Esophagus mucosa (tissue), 1 donor: ENCODE data around the gene GABPB1. TPM values are rescaled to one million over a fixed set of nuclear protein-coding genes. Genes with fewer than 3 reads are reported as not detected.

Experiments used
- ATAC-seq: fragments of 200-7000 bp; cut with Tn5 transposase; one replicate; pipeline ENCODE4 v1.9.1; 2020
- total RNA-seq: library from RNA; stranded (reverse); gene quantifications from one replicate; pipeline ENCODE4 v1.2.4, GENCODE V29; 2023
- donor health status: DM: yes; HTN: yes; CAD: no.

GABPB1 gene
- total RNA-seq, 1 donor from 2014 or later: 10.7 TPM

DNA sequence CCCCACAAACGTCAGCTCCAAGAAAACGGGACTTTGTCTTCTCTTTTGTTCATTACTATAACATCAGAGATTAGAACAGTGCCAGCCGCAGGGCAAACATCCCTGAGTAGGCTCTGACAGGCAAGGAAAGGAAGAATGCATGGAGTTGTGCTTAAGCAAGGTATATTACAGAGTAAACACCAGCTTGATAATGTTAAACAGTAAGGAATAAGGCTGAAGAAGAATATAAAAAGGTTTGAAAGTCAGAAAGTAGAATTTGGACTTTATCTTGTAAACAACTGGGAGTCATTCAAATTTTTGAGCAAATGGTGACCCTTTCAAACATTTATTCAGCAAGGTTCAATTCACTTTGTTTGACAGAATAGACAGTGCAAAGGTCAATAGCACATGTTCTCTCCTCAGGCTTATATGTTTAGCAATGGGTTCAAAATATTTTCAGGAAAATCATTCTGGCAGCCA, 11.0 kb downstream of the GABPB1 start:
- no peak for ATAC-seq

DNA sequence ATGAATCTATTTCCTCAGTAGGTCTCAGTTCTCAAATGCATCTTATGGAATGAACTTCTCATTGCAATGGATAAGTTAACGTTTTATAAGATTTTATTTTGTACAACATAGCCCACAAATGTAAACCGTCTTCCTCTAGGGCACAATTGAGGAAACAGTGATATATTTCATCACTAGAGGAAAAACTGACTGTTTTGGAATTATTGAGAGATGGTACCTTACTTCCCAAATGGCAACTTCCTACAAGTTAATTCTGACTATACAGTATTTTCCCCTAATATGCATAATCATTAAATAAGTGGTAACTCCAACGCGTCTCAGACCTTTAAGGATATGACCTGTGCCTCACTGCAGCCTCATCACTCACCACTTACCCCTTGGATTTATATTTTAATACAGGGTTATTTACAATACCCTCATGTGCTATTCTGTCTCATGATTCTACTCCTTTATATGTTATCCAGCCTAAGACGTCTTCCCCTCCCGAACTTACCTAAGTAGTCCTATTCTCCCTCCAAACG, 13.3 kb downstream of the GABPB1 start:
- no peak for ATAC-seq

DNA sequence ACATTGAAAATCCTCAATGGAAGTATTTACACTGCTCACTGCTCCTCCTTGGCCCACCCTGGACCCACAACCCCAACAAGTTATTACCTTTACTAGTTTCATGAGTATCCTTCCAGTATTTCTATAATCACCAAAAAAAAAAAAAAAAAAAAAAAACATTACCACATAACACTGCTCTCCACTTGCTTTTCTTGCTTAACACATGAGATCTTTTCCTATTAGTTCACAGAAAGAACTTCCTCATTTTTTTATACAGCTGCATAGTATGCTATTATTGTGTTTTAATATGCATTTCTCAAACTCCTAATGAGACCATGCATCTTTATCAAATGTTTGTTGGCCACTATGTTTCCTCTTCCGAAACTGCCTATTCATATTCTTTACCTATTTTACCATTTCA, 14.6 kb downstream of the GABPB1 start:
- no peak for ATAC-seq

DNA sequence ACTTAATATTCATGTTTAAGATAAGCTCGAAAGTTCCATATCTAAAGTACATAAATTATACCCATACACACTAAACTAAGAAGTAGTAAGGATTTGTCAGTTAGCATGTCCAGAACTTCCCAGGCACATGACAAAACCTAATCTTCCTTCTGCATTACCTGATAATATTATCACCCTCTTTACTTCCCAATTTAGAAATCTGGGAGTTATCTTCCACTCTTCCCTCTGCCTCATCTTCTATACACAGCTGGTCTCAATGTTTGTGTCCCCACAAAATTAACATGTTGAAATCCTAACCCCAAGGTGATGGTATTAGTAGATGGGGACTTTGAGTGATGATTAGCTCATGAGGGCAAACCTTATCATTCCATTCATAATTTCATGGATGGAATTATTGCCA, 15.3 kb downstream of the GABPB1 start:
- no peak for ATAC-seq

DNA sequence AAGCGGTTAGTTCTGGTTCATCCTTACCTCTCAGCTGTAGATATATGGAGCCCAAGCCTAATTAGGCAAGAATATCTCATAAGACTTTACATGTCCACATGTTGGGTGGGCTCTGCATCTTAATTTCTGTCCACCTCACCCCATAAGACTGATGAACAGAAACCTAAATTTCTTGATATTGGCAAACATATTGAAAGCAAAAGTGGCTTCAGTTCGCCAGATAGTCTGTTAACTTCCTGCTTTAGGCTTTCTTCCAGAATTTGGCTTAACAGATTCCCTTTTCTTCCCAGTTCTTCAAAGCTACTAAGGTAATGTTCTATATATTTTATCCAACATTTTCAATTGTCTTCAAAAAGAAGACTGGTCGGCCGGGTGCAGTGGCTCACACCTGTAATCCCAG, 19.7 kb downstream of the GABPB1 start:
- no peak for ATAC-seq

DNA sequence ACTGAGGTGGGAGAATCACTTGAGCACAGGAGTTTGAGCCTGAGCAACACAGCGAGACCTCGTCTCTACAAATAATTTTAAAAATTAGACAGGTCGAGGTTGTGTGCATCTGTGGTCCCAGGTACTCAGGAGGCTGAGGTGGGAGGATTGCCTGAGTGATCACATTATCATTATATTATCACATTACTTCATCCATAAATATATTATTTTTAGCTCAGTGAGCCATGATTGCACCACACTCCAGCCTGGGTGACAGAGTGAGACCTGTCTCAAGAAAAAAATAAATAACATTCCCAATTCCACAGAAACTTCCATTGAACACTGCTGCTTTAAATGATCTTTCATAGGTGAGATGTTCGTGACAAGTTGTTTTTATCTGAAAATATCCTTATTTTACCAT, 21.8 kb downstream of the GABPB1 start:
- no peak for ATAC-seq

DNA sequence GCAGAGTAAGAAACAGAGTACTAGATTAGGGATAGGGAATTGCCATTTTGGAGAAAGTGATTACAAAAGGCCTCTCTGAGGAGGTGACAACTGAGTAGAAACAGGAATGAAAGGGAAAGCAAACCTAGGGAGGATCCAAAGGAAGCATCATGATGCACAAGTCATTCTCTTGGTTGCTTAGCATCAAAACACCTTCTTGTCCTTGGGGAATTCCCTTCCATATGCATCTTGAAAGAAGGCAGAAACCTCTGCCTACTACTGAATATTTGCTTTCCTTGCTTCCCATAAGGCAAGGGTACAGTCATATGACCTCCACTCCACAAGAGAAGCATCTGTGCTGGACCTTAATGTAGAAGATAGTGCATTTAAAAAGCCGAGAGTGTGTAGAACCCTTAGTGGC, 24.1 kb downstream of the GABPB1 start:
- ATAC-seq: no peak

DNA sequence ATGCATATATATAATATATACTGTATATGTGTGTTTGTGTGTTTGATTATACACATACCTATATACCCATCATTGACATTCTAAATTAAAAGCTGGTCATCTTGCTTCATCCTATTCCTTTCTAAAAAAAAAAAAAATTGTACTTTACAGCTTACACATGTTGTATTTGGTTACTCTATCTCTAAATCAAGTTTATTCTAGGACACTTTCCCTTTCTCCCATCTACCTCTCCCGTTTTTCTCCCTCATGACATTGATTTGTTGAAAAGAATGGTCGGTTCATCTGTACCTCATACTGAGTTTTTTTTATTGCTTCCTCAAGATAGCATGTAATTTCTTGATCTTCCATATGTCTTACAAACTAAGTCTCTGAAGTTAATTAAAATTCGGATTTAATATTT, 26.9 kb downstream of the GABPB1 start:
- no peak for ATAC-seq

DNA sequence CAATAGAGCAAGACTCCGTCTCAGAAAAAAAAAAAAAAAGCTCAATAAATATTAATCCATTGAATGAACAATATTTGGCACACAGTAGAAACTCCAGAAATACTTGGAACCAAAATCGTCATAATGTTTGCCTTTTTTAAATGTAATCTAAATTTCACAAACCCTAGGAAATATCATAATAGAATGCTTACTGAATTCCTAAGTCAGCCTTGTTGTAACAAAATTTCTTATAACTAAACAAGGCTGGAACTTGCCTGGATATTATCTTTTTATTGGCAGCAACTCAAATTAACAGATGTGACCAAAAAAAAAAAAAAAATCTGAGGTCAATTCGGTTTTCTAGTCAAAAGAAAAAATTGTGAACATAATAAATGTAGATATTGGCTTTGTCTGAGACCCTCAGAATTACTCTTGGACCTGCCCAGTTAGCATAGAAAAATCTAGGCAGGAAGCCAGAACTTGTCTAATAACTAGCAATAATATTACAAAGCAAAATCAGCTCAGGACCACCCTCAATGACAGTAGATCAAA, 33.3 kb downstream of the GABPB1 start:
- no peak for ATAC-seq

DNA sequence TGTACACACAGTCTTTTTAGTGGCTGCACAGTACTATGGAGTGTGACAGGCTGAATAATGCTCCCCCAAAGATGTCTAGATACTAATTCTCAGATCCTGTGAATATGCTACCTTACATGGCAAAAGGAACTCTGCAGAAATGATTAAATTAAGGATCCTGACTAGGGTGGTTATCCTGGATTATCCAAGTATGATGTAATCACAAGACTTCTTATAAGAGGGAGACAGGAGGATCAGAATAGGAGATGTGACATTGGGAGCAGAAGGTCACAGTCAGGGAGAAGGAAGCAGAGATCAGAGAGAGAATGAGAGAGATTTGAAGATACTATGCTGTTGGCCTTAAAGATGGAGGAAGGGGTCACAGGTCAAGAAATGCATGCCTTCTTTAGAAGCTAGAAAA, 34.5 kb downstream of the GABPB1 start:
- ATAC-seq: no peak

DNA sequence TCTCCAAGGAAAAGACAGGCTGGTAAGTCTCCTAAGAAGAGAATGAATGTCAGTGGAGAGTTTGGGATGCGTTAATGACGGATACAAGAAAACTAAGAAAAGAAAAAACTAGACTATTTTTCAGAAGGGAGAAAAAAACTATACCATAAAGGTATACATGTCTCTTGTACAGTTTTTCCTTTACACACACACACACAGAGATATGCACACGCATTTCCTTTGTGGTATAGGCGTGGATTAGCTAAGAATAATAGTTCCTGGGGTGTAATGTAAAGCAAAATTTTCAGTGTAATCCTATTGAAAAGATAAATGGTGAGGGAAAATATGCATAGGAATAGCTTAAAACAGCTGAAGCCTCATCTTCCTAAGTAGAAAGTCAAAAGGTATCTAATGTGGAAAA, 36.3 kb downstream of the GABPB1 start:
- no peak for ATAC-seq

DNA sequence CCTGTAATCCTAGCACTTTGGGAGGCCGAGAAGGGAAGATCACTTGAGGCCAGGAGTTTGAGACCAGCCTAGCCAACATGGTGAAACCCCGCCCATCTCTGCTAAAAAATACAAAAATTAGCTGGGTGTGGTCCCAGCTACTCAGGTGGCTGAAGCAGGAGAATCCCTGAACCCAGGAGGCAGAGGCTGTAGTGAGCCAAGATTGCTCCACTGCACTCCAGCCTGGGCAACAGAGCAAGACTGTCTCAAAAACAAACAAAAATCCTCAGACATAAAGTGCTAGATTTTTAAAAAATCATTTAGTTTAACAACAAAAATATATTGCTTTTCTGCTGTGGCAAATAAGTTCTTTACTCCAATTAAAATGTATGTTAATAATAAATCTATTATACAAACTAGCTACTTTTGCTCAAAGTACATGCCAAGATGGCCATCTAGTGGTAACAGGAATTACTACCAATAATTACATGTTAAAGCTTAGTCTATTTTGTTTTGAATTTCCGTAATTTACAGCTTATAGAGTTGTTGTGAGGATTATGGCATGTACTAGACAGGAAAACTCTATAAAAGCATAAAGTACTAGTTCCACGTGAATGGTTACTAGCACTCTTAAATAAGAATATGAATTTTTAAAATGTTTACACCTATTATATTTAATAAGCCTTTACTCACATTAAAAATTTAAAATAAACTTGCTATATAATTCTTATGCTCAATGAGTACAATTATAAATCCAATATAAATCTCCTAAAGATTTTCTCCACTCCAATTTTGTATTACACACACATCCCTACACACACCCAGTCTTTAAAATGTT, 39.0 kb downstream of the GABPB1 start:
- ATAC-seq: no peak

DNA sequence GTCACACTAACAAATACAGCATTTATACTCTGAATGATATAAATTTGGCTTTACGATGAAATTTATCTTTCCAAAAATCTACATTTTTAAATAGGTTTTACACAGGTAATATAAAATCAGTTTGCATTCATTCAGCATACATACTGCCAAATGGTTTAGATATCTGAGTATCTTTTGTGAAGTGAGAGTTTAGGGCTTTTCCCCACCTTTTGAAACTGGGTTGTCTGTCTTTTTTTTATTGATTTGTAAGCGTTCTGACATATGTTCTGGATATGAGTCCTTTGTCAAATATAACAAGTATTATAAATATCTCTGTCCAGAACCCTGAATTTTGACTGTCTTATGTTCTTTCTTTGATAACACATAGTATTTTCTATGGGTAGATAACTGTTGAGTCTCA, 42.4 kb downstream of the GABPB1 start:
- ATAC-seq: no peak

DNA sequence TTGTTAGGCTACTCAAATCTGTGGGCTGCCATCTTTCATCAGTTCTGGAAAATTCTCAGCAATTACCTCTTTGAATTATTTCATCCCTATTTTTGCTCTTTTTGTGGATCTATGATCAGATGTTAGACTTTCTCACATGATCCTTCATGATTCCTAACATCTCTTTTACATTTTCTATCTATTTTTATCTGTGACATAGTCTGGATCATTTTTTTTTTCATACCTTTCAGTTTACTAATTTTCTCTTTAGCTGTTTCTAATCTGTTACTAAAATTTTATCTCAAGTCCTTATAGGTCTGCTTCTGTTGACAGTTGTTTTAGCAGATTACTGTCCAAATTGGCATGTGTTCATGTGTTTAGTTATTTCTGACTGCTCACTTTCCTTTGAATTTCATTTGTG, 47.2 kb downstream of the GABPB1 start:
- ATAC-seq: no peak

DNA sequence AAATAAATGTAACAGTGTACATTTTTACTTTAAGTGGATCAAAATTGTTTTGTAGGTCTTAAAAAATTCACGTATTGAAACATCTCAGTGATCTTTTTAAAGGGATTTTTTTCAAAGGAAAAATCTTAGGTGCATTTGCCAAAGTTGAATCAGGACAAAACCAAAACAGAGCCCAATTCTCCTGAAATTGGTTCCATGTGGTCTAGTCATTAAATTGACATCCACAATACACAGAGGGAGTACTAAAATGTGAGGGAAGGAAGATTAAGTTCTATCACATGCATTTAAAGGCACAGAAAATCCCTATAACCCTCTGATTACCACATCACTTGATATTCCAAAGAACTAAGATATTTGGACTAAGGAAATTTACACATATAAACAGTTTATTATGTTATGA, 50.2 kb downstream of the GABPB1 start:
- ATAC-seq: no peak

DNA sequence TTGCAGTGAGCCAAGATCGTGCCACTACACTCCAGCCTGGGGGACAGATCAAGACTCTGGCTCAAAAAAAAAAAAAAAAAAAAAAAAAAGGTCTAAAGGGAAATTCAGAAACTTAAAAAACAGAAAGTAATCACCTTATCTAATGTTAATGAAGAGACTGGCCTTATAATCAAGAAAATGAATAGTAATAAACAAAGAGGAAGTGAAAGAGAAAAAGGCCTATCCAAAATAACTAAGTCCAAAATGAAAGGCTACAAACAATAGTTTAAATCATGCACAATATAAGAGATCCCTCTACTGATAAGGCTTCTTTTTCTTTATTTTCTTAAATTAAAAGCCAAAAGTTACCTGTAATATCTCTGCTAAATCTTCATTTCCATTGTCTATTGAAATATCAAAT, 52.4 kb downstream of the GABPB1 start:
- ATAC-seq: no peak

DNA sequence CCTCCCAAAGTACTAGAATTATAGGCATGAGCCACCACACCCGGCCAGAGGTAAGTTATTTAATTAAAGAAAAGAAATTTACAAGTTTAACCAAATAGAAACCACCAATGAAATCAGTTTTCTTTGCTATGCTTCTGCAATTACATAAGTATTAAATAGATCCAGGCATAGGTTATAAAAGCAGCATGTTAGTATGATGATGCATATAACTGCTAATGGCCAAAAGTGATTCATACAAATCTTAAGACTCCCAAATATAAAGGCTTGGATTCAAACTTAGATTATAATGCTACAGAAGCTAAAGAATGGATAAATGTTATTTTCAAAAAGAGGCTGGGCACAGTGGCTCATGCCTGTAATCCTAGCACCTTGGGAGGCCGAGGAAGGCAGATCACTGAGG, 56.7 kb downstream of the GABPB1 start:
- ATAC-seq: no peak

DNA sequence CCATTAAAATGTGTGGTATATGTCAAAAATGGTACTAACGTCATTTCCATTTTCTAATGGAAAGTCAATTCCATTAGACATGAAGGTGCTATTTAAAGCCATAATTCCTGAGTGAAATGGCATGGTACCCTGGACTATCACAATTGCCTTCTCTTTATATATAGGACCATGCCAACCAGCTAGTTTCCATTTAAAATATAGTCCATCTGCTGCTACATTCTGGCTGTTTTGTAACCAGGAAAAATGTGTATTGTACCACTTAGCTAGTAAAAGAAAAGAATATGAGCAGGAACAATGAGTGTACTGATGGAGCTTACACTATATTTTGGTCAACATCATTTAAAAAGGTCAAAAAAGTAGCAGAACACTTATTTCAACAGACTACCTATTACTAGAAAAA, 59.0 kb downstream of the GABPB1 start:
- ATAC-seq: no peak

DNA sequence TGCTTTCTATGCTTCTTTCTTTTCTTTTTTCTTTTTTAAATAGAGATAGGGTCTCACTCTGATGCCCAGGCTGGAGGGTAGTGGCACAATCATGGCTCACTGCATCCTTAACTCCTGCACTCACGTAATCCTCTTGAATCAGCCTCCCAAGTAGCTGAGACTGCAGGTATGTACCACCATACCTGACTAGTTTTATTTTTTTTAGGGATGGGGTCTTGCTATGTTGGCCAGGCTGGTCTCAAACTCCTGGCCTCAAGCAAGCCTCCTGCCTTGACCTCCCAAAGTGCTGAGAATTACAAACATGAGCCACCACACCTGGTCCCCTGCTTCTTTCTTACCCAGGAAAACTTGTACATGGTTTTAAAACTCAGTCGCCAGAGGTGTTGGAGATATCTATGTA, 65.2 kb downstream of the GABPB1 start:
- no peak for ATAC-seq

DNA sequence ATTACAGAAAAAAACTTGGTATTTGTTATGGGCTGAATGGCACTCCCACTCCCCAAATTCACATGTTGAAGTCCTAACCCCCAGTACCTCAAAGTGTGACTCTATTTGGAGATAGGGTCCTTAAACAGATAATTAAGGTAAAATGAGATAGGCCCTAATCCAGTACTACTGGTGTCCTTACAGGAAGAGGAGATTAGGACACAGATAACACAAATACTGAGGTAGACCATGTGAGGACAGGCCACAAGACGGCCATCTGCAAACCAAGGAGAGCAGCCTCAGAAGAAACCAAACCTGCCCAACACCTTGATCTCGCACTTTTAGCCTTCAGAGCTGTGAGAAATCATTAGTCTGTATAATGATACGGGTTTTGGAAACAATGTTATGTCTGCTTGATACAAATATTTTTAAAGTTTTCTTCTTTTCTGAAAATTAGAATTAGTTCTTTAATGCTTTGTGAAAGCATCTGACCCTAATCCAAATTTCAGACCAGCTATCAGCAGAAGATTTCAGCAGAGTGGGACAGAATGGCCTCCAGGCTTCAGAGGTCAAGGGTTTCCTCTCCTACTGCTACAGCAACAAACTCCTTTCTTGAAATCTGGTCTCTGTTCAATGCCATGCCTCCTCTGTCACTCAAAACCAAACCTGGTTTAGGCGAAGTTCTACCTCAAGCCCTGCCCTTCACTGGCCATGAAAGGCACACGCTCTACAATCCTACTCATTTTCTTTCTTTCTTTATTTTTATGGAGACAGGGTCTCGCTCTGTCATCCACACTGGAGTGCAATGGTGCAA, 67.5 kb downstream of the GABPB1 start:
- no peak for ATAC-seq

DNA sequence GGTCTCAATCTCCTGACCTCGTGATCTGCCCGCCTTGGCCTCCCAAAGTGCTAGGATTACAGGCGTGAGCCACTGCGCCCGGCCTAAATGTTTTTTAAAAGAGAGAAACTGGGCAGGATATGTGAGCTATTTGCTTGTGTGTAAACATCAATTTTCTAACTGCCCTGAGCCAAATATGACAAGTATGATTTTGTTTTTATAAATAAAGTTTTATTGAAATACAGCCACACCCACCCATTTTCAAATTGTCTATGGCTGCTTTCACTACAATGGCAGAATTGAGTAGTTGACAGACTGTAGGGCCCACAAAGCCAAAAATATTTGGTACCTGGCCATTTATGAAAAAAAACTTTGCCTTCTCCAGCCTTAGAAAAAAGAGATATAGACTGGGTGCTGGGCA, 73.6 kb downstream of the GABPB1 start:
- ATAC-seq: no peak

DNA sequence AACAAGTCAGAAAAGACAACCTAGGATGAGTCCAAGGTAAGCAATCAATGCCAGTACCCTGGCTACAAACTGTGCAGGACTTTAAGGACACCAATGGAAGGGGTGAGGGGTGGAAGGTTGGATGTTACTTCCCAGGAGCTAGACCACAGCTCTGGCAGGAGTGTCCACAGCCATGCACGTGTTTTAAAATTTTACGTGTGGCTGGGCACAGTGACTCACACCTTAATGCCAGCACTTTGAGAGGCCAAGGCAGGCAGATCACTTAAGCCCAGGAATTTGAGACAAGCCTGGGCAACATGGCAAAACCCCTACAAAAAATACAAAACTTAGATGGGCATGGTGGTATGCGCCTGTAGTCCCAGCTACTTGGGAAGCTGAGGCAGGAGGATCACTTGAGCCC, 74.7 kb downstream of the GABPB1 start:
- ATAC-seq: peak; percentile 57

DNA sequence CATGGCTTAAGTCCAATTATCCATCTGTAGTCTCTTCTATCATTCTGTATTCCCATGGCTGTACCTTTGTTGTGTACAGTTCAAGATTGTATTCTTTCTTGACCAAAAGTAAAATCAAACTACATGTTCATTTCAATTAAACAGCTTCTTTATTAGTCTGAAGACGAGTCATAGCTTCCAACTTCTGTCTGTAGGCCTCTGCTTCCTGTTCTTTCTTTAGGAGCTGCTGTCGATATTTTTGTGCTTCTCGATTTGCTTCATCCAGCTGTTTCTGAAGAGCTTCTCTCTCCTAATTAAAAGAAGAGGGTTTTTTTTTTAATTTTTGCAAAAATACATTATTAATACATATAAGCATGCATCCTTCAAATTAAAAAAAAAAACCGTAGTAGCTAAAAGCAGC, 76.5 kb downstream of the GABPB1 start:
- ATAC-seq: no peak

DNA sequence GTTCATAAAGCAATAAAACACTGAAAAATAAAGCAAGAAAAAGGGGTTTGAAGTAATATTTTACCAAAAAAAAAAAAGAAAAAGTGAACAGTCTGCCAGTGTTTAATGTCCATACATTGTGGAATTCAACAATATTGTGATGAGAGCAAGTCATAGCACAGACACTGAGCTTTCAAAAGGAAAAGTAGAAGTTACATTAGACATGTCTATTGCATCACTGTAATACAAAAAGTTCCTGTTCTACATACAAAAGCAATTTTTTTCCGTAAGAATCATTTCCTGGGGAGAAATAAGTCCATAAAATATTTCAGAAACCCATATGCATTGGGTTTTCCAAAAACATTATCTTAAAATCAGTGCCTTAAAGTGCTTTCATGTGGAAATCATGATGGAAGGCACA, 77.6 kb downstream of the GABPB1 start:
- no peak for ATAC-seq
